ENCODE results near the gene KMO.

Gene KMO

GRCh38 chr1:241557031-241557430 lies 24.9 kb downstream of the KMO start:
- Histone ChIP-seq H3K27me3 (ENCODE audit: insufficient read depth, insufficient read length) (no peaks in the 10 kb centered on the region), H3K4me1 (ENCODE audit: insufficient read depth, insufficient read length) (no peaks in the 10 kb centered on the region), H3K36me3 (ENCODE audit: insufficient read depth, insufficient read length, low read length) (no peaks in the 10 kb centered on the region), H3K4me3 (ENCODE audit: insufficient read length, low read depth) (no peak overlapping the region), H3K9ac (ENCODE audit: insufficient read length, low read depth) (no peak overlapping the region), H3K9me3 (ENCODE audit: insufficient read depth, low read length) (no peaks in the 10 kb centered on the region)
- TF ChIP-seq YY1 (IDR thresholded peaks at IDR 0.05; ENCODE audit: insufficient read depth, insufficient read length) (no peak), ZNF274 (IDR thresholded peaks at IDR 0.05; ENCODE audit: low read depth, low read length) (no peak), SUZ12 (IDR thresholded peaks at IDR 0.05; ENCODE audit: extremely low read depth, insufficient read depth, insufficient read length) (no peak)
- DNase-seq (ENCODE audit: low read depth, low spot score) = no peak

- Histone ChIP-seq H3K4me1 (ENCODE audit: insufficient read depth, insufficient read length) (no peaks in the 10 kb centered on the region), H3K4me3 (ENCODE audit: insufficient read length, low read depth) (no peak overlapping the region), H3K27me3 (ENCODE audit: insufficient read depth, insufficient read length) (no peaks in the 10 kb centered on the region), H3K9ac (ENCODE audit: insufficient read length, low read depth) (no peak overlapping the region), H3K9me3 (ENCODE audit: insufficient read depth, low read length) (no peaks in the 10 kb centered on the region), H3K36me3 (ENCODE audit: insufficient read depth, insufficient read length, low read length) (no peaks in the 10 kb centered on the region)
- DNase-seq (ENCODE audit: low read depth, low spot score) = no peak
- TF ChIP-seq ZNF274 (IDR thresholded peaks at IDR 0.05; ENCODE audit: low read depth, low read length) = no peak
- TF ChIP-seq SUZ12 (IDR thresholded peaks at IDR 0.05; ENCODE audit: extremely low read depth, insufficient read depth, insufficient read length) = no peak
- no peak for TF ChIP-seq YY1 (IDR thresholded peaks at IDR 0.05; ENCODE audit: insufficient read depth, insufficient read length)
Observed at GRCh38 chr1:241557551-241558193, 25.5 kb downstream of the KMO start.

- Histone ChIP-seq H3K36me3 (ENCODE audit: insufficient read depth, insufficient read length, low read length) (no peaks in the 10 kb centered on the region), H3K9ac (ENCODE audit: insufficient read length, low read depth) (no peak overlapping the region), H3K4me1 (ENCODE audit: insufficient read depth, insufficient read length) (no peaks in the 10 kb centered on the region), H3K4me3 (ENCODE audit: insufficient read length, low read depth) (no peak overlapping the region), H3K27me3 (ENCODE audit: insufficient read depth, insufficient read length) (no peaks in the 10 kb centered on the region), H3K9me3 (ENCODE audit: insufficient read depth, low read length) (no peaks in the 10 kb centered on the region)
- no peak for DNase-seq (ENCODE audit: low read depth, low spot score)
- TF ChIP-seq YY1 (IDR thresholded peaks at IDR 0.05; ENCODE audit: insufficient read depth, insufficient read length) = no peak
- no peak for TF ChIP-seq ZNF274 (IDR thresholded peaks at IDR 0.05; ENCODE audit: low read depth, low read length)
- TF ChIP-seq SUZ12 (IDR thresholded peaks at IDR 0.05; ENCODE audit: extremely low read depth, insufficient read depth, insufficient read length) = no peak
Observed at GRCh38 chr1:241560146-241560848, 28.1 kb downstream of the KMO start.

GRCh38 chr1:241560849-241561187 lies 28.6 kb downstream of the KMO start:
- Histone ChIP-seq H3K4me3 (ENCODE audit: insufficient read length, low read depth) (no peak overlapping the region), H3K36me3 (ENCODE audit: insufficient read depth, insufficient read length, low read length) (no peaks in the 10 kb centered on the region), H3K4me1 (ENCODE audit: insufficient read depth, insufficient read length) (no peaks in the 10 kb centered on the region), H3K9me3 (ENCODE audit: insufficient read depth, low read length) (no peaks in the 10 kb centered on the region), H3K27me3 (ENCODE audit: insufficient read depth, insufficient read length) (no peaks in the 10 kb centered on the region), H3K9ac (ENCODE audit: insufficient read length, low read depth) (no peak overlapping the region)
- no peak for TF ChIP-seq SUZ12 (IDR thresholded peaks at IDR 0.05; ENCODE audit: extremely low read depth, insufficient read depth, insufficient read length)
- TF ChIP-seq ZNF274 (IDR thresholded peaks at IDR 0.05; ENCODE audit: low read depth, low read length) = no peak
- no peak for TF ChIP-seq YY1 (IDR thresholded peaks at IDR 0.05; ENCODE audit: insufficient read depth, insufficient read length)
- DNase-seq (ENCODE audit: low read depth, low spot score) = no peak

GRCh38 chr1:241569848-241570247 lies 37.7 kb downstream of the KMO start:
- DNase-seq (ENCODE audit: low read depth, low spot score) = no peak

GRCh38 chr1:241574154-241574553 lies 42.0 kb downstream of the KMO start:
- H3K4me1 ChIP-seq (ENCODE audit: insufficient read depth, insufficient read length) = no peaks in the 10 kb centered on the region

More at GRCh38 chr1:241569848-241570247, 37.7 kb downstream of the KMO start:
- no peaks in the 10 kb centered on the region for H3K36me3 ChIP-seq (ENCODE audit: insufficient read depth, insufficient read length, low read length)
- no peaks in the 10 kb centered on the region for H3K4me1 ChIP-seq (ENCODE audit: insufficient read depth, insufficient read length)
- no peak overlapping the region for H3K9ac ChIP-seq (ENCODE audit: insufficient read length, low read depth)
- H3K27me3 ChIP-seq (ENCODE audit: insufficient read depth, insufficient read length) = no peaks in the 10 kb centered on the region
- no peaks in the 10 kb centered on the region for H3K9me3 ChIP-seq (ENCODE audit: insufficient read depth, low read length)
- no peak overlapping the region for H3K4me3 ChIP-seq (ENCODE audit: insufficient read length, low read depth)
- no peak for TF ChIP-seq YY1 (IDR thresholded peaks at IDR 0.05; ENCODE audit: insufficient read depth, insufficient read length)
- no peak for TF ChIP-seq ZNF274 (IDR thresholded peaks at IDR 0.05; ENCODE audit: low read depth, low read length)
- no peak for TF ChIP-seq SUZ12 (IDR thresholded peaks at IDR 0.05; ENCODE audit: extremely low read depth, insufficient read depth, insufficient read length)

GRCh38 chr1:241579434-241579833 lies 47.3 kb downstream of the KMO start:
- DNase-seq (ENCODE audit: low read depth, low spot score) = no peak
- no peak overlapping the region for H3K4me3 ChIP-seq (ENCODE audit: insufficient read length, low read depth)
- no peaks in the 10 kb centered on the region for H3K4me1 ChIP-seq (ENCODE audit: insufficient read depth, insufficient read length)
- peaks cover 15% of the 10 kb centered on the region; the same call in 1 of the 2 replicates for H3K9me3 ChIP-seq (ENCODE audit: insufficient read depth, low read length)
- H3K9ac ChIP-seq (ENCODE audit: insufficient read length, low read depth) = no peak overlapping the region
- no peaks in the 10 kb centered on the region for H3K27me3 ChIP-seq (ENCODE audit: insufficient read depth, insufficient read length)
- H3K36me3 ChIP-seq (ENCODE audit: insufficient read depth, insufficient read length, low read length) = no peaks in the 10 kb centered on the region
- TF ChIP-seq ZNF274 (IDR thresholded peaks at IDR 0.05; ENCODE audit: low read depth, low read length) (no peak), YY1 (IDR thresholded peaks at IDR 0.05; ENCODE audit: insufficient read depth, insufficient read length) (no peak), SUZ12 (IDR thresholded peaks at IDR 0.05; ENCODE audit: extremely low read depth, insufficient read depth, insufficient read length) (no peak)

More at GRCh38 chr1:241574154-241574553, 42.0 kb downstream of the KMO start:
- H3K36me3 ChIP-seq (ENCODE audit: insufficient read depth, insufficient read length, low read length) = no peaks in the 10 kb centered on the region
- no peak overlapping the region for H3K9ac ChIP-seq (ENCODE audit: insufficient read length, low read depth)
- no peak overlapping the region for H3K4me3 ChIP-seq (ENCODE audit: insufficient read length, low read depth)
- TF ChIP-seq YY1 (IDR thresholded peaks at IDR 0.05; ENCODE audit: insufficient read depth, insufficient read length) = no peak
- no peak for TF ChIP-seq ZNF274 (IDR thresholded peaks at IDR 0.05; ENCODE audit: low read depth, low read length)
- no peak for TF ChIP-seq SUZ12 (IDR thresholded peaks at IDR 0.05; ENCODE audit: extremely low read depth, insufficient read depth, insufficient read length)
- peaks cover 11% of the 10 kb centered on the region; the same call in 1 of the 2 replicates for H3K9me3 ChIP-seq (ENCODE audit: insufficient read depth, low read length)
- no peaks in the 10 kb centered on the region for H3K27me3 ChIP-seq (ENCODE audit: insufficient read depth, insufficient read length)
- DNase-seq (ENCODE audit: low read depth, low spot score) = no peak

All from NT2/D1 (cell line).